Suprapubic skin (tissue), 4 donors: ENCODE results near the gene DNAH3. TPM values are rescaled to one million over a fixed set of nuclear protein-coding genes. Genes with fewer than 3 reads are reported as not detected.

Experiments used
- DNase-seq, 2 donors: peaks; one replicate each; pipeline ENCODE4 v3.0.0-alpha.2; 2019; ENCODE audit warnings: low spot score in 2 of 2
- H3K27ac ChIP-seq: fragments of 200-600 bp; sonication (generic); one replicate; pipeline ENCODE4 v1.5.1; 2019
- H3K27me3 ChIP-seq: fragments of 200-600 bp; sonication (generic); one replicate; pipeline ENCODE4 v1.5.1; 2019
- H3K36me3 ChIP-seq: fragments of 200-600 bp; sonication (generic); one replicate; pipeline ENCODE4 v1.5.1; 2019
- H3K4me1 ChIP-seq: fragments of 200-600 bp; sonication (generic); one replicate; pipeline ENCODE4 v1.5.1; 2019
- H3K4me3 ChIP-seq: fragments of 200-600 bp; sonication (generic); one replicate; pipeline ENCODE4 v1.5.1; 2019; ENCODE audit warnings: mild to moderate bottlenecking
- H3K9me3 ChIP-seq: fragments of 200-600 bp; sonication (generic); one replicate; pipeline ENCODE4 v1.5.1; 2019
- EP300 ChIP-seq: sonication (generic); formaldehyde crosslinking; IDR thresholded peaks from one replicate; pipeline ENCODE4 v1.6.1; 2017; ENCODE audit warnings: antibody characterized with exemption
- POLR2A ChIP-seq, 2 donors: fragments of 450-650 bp; IDR thresholded peaks; one replicate each; pipeline ENCODE4 v1.6.1; 2017; ENCODE audit warnings: antibody characterized with exemption in 2 of 2, mild to moderate bottlenecking in 2 of 2, moderate library complexity in 2 of 2
- POLR2AphosphoS5 ChIP-seq, 3 donors: sonication (generic); formaldehyde crosslinking; IDR thresholded peaks; one replicate each; pipeline ENCODE4 v1.6.1; 2017; ENCODE audit warnings: antibody characterized with exemption in 3 of 3
- WGBS: methylation state at CpG from one replicate; pipeline ENCODE4 v1.1.5; 2018; 5-methylcytosine and 5-hydroxymethylcytosine counted together
- total RNA-seq, 4 donors: library from RNA; depleted of rRNA; stranded (reverse); fragments of >200 nt; gene quantifications; one replicate each; pipeline ENCODE4 v1.1.0, GENCODE V29; 2016
- TF ChIP-seq, protein P1 (sequence below), 2 donors: fragments of 200-600 bp in 1 of 2; fragments of 450-650 bp in 1 of 2; sonication (generic) in 1 of 2; IDR thresholded peaks; one replicate each; pipeline ENCODE4 v1.5.1; 2016 to 2019; ENCODE audit warnings: antibody characterized with exemption in 2 of 2, mild to moderate bottlenecking in 1 of 2, moderate library complexity in 1 of 2

The DNAH3 gene
- total RNA-seq, 4 donors from 2014 or later = 1.0 to 4.0 (median 1.6) TPM

DNA sequence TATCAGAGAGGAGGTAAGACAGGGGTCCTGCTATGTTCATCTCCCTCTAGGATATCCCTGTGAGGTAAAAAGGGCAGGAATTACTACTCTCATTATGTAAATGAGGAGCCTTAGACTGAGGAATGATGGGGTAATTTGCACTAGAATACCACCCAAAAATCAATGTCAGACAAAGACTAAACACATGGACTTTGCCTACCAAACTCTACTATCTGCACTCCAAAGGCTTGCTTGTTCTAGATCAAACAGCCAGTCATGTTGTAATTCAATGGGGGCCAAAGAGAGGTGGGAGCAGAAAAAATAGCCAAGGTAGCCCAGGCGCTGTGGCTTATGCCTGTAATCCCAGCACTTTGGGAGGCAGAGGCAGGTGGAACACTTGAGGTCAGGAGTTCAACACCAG is 129.3 kb downstream of the DNAH3 start:
- no peaks in the 10 kb centered on the region for H3K4me1 ChIP-seq
- H3K27ac ChIP-seq = no peak overlapping the region
- no peaks in the 10 kb centered on the region for H3K9me3 ChIP-seq
- TF ChIP-seq POLR2AphosphoS5 (IDR thresholded peaks at IDR 0.05) (no peak), POLR2A (IDR thresholded peaks at IDR 0.05) (no peak), EP300 (no peak)
- TF ChIP-seq, protein P1, sequence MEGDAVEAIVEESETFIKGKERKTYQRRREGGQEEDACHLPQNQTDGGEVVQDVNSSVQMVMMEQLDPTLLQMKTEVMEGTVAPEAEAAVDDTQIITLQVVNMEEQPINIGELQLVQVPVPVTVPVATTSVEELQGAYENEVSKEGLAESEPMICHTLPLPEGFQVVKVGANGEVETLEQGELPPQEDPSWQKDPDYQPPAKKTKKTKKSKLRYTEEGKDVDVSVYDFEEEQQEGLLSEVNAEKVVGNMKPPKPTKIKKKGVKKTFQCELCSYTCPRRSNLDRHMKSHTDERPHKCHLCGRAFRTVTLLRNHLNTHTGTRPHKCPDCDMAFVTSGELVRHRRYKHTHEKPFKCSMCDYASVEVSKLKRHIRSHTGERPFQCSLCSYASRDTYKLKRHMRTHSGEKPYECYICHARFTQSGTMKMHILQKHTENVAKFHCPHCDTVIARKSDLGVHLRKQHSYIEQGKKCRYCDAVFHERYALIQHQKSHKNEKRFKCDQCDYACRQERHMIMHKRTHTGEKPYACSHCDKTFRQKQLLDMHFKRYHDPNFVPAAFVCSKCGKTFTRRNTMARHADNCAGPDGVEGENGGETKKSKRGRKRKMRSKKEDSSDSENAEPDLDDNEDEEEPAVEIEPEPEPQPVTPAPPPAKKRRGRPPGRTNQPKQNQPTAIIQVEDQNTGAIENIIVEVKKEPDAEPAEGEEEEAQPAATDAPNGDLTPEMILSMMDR (IDR thresholded peaks at IDR 0.05) = no peak
- no peak overlapping the region for H3K4me3 ChIP-seq
- no peak for DNase-seq
- H3K36me3 ChIP-seq = no peaks in the 10 kb centered on the region
- H3K27me3 ChIP-seq = no peaks in the 10 kb centered on the region
- 96% methylated on average over 1 of the region's 1 CpG for WGBS

DNA sequence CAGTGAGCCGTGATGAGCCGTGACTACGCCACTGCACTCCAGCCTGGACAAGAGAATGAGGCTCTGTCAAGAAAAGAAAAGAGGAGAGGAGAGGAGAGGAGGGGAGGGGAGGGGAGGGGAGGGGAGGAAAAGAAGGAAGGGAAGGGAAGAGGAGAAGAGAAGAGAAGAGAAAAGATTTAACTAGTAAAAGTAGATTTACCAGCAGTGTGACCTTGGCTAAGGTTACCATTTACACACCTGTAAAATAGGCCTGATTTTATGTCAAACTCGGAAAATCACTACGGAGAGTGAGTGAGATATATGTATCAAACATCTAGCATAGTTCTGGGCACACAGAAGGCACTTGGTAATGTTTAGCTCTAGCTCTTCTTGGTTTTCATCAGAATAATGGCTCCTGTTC is 140.8 kb downstream of the DNAH3 start:
- WGBS = 84% methylated on average over 5 of the region's 5 CpGs
- Histone ChIP-seq H3K36me3 (no peaks in the 10 kb centered on the region), H3K4me1 (no peaks in the 10 kb centered on the region), H3K9me3 (no peaks in the 10 kb centered on the region), H3K27me3 (no peaks in the 10 kb centered on the region), H3K4me3 (no peak overlapping the region), H3K27ac (no peak overlapping the region)
- no peak for DNase-seq
- TF ChIP-seq, protein P1 (IDR thresholded peaks at IDR 0.05) = no peak
- TF ChIP-seq POLR2A (IDR thresholded peaks at IDR 0.05) (no peak), EP300 (no peak), POLR2AphosphoS5 (IDR thresholded peaks at IDR 0.05) (no peak)

DNA sequence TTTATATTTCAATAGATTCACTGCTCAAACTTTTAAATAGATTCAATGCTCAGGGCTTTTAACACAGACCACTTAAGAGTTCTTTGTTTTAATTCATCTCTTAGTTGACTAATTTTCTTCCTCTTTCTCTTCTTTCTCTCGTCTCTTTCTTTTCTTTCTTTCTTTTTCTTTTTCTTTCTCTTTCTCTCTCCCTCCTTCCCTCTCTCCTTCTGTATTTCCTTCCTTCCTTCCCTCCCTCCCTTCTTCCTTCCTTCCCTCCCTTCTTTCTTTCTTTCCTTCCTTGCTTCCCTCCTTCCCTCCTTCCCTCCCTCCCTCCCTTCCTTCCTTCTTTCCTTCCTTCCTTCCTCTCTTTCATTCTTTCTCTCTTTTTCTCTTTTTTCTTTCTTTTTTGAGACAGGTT is 145.6 kb downstream of the DNAH3 start:
- 80% methylated on average over 1 of the region's 1 CpG for WGBS

DNA sequence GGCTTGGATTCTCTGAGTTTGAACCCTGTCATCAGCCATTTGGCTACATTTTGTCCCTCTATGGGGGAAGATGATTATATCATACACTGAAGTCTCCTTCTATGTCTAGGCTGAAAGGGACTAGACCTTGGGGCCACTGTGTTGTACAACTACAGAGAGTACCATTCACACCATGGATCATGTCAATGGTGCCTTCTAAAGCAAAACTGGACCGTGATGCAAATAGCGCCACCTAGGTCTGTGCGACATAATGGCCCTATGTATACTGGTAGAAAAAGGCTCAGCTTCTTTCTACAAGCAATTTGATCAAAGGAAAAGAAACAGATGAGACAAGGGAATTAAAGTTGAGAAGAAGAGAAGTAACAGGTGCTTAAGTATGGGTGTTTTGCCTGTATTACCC is 149.4 kb downstream of the DNAH3 start:
- Histone ChIP-seq H3K9me3 (no peaks in the 10 kb centered on the region), H3K36me3 (no peaks in the 10 kb centered on the region), H3K4me3 (no peak overlapping the region), H3K4me1 (no peaks in the 10 kb centered on the region), H3K27ac (no peak overlapping the region), H3K27me3 (no peaks in the 10 kb centered on the region)
- 30% methylated on average over 3 of the region's 3 CpGs for WGBS
- TF ChIP-seq, protein P1 (IDR thresholded peaks at IDR 0.05) = peak in 1 of 2 donors; percentile 11
- TF ChIP-seq POLR2AphosphoS5 (IDR thresholded peaks at IDR 0.05) = no peak
- DNase-seq = no peak

More for the DNA sequence above, 145.6 kb downstream of the DNAH3 start:
- Histone ChIP-seq H3K4me3 (no peak overlapping the region), H3K27me3 (no peaks in the 10 kb centered on the region), H3K4me1 (no peaks in the 10 kb centered on the region), H3K27ac (no peak overlapping the region), H3K36me3 (no peaks in the 10 kb centered on the region), H3K9me3 (no peaks in the 10 kb centered on the region)
- TF ChIP-seq POLR2A (IDR thresholded peaks at IDR 0.05) (no peak), POLR2AphosphoS5 (IDR thresholded peaks at IDR 0.05) (no peak), EP300 (no peak)
- TF ChIP-seq, protein P1 (IDR thresholded peaks at IDR 0.05) = no peak
- DNase-seq = no peak

DNA sequence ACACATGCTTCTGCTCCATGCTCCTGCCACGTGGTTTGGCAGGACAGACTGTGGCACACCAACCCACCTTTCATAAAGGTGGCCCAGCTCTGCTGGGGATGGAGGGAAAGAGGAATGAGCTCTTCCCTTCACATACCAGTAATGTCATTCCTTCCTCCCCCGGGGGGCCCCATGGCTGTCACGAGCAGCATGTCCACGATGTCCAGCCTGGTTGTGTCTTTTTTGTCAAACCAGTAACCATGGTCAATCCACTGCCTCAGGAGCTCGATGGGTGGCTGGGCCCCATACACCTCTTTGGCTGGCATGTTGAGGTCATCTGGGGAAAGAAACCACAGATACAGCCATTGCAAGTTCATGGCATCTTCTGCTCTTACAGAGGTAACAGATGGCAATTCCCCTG is 153.5 kb downstream of the DNAH3 start:
- H3K4me1 ChIP-seq = no peaks in the 10 kb centered on the region
- no peak for DNase-seq
- H3K27ac ChIP-seq = no peak overlapping the region
- H3K27me3 ChIP-seq = no peaks in the 10 kb centered on the region
- TF ChIP-seq POLR2A (IDR thresholded peaks at IDR 0.05) (no peak), POLR2AphosphoS5 (IDR thresholded peaks at IDR 0.05) (no peak), EP300 (no peak)
- TF ChIP-seq, protein P1 (IDR thresholded peaks at IDR 0.05) = no peak
- WGBS = 92% methylated on average over 5 of the region's 5 CpGs
- H3K9me3 ChIP-seq = no peaks in the 10 kb centered on the region
- no peak overlapping the region for H3K4me3 ChIP-seq
- no peaks in the 10 kb centered on the region for H3K36me3 ChIP-seq
